Activated T-helper 2 cell treated with anti-CD3 and anti-CD28 coated beads, Interferon-gamma antibody, Interleukin-2, Interleukin-4, amounts not matched to agents 10 μg/mL and 5 μg/mL and 100 μg/mL, durations not matched to agents 14 hours and 24 hours and 36 hours (primary cell): ENCODE measurements around the gene TMEM45B. TPM values are rescaled to one million over a fixed set of nuclear protein-coding genes. Genes with fewer than 3 reads are reported as not detected.
"Not testable (repeated sequence)": the region's sequence is repeated elsewhere in the genome, so short reads cannot be mapped to it uniquely, and the experiment has no call there.

Experiments
- DNase-seq: peaks from one replicate; pipeline ENCODE4 v3.0.0; 2021; ENCODE audit warnings: low spot score
- H3K27ac Mint-ChIP-seq: one replicate; pipeline ENCODE4 v1.8.0; 2021; ENCODE audit warnings: mixed read lengths
- H3K27me3 Mint-ChIP-seq: one replicate; pipeline ENCODE4 v1.8.0; 2021; ENCODE audit warnings: low read depth, mixed read lengths
- H3K36me3 Mint-ChIP-seq: one replicate; pipeline ENCODE4 v1.8.0; 2021; ENCODE audit warnings: low read depth, mixed read lengths
- H3K4me1 Mint-ChIP-seq: one replicate; pipeline ENCODE4 v1.8.0; 2021; ENCODE audit warnings: low read depth, mixed read lengths
- H3K4me3 Mint-ChIP-seq: one replicate; pipeline ENCODE4 v1.8.0; 2021; ENCODE audit warnings: low read depth, mild to moderate bottlenecking, moderate library complexity, mixed read lengths
- H3K9me3 Mint-ChIP-seq: one replicate; pipeline ENCODE4 v1.8.0; 2021; ENCODE audit warnings: mixed read lengths
- intact Hi-C: fragments of 100-400 bp; cut with micrococcal nuclease; formaldehyde crosslinking; loops from one replicate; pipeline ENCODE4 v1.15.1; 2023
- total RNA-seq: library from RNA; stranded (reverse); gene quantifications from 2 replicates; pipeline ENCODE4 v1.2.3, GENCODE V29; 2022

Gene TMEM45B
- 0.27 and 0.39 TPM in 2 replicates for total RNA-seq

DNA sequence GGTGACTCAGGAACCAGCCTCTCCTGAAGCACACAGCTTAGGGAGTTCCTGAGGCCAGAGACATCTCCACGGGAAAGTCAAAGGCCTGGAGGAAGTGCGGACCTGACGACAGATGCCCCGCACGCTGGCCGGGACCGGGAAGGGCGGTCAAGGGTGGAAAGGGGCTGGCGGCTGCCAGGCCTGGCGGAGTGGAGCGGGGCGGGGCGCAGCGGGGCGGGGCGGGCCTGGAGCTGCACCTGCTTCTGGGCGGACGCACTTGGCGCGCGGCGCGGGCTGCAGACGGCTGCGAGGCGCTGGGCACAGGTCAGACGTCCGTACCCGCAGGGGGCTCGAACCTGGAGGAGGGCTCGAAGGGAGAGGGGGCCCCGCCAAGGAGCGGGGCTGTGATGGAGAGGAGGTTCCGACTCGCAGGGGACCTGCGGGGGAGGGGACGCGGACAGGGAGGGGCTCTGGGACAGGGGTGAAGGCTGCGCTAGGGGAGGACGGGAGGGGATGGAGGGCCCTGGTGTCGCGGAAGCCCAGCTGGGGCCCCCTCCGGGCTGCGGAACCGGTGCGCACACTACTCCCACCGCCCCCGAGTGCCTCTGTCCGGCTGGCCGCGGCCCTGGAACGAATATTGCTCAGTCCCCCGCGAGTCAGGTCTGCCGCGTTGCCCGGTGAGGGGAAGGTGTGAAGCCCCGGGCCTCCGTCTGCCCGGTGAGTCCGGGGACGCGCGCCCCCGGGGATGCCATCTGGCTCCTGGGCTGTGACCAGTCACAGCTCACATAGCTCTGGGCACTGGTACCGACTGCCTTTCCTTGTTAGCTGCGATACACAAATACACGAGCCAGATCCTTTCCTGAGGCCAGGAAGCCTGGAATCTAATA lies at the start of gene TMEM45B:
Gene TMEM45B, plus strand, starts transcription at position 253 of the 866 bp plus-strand sequence. CDS start 36,635 bp downstream, outside the sequence.
- Mint-ChIP-seq H3K27ac (no peak within 1 kb of the TSS), H3K4me1 (peaks cover 28% of the 10 kb centered on the region), H3K9me3 (no peaks in the 10 kb centered on the region), H3K36me3 (no peaks in the 10 kb centered on the region), H3K27me3 (peaks cover 39% of the 10 kb centered on the region), H3K4me3 (peak within 1 kb of the TSS; percentile 68)
- no peak for DNase-seq
- intact Hi-C loops, result no loop called here

DNA sequence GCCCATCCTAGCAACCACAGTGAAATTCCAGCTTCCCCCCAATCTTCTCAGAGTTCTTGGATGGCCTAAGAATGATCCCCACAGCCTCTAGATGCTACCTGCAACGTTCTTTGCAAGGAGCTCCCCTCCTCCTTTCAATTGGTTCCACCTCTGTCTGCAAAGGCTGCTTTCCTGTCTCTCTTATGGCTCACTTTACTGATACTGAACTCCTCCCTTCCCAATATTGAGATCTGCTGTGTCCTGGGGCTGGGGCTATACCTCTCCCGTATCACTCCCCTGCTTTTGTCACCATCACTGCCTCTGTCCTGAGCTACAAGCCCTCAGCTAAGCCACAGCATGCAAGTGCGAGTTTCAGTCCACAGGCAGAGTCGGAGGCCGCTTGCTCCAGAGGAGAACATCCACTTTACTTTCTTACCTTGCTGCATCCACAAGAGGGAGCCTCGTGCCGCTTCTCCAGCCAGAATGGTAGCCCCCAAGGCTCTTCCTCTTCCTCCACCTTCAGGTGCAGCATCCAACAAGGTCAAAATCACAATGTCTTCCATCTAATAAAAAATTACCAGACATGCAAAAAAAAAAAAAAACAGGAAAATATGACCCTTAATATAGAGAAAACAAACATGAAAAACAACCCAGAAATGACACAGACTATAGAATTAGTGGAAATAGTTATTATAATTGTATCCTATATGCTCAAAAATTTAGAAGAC lies 48.6 kb upstream of the TMEM45B start:
- Mint-ChIP-seq H3K27ac (no peak overlapping the region), H3K27me3 (peaks cover 10% of the 10 kb centered on the region), H3K4me1 (peaks cover 5% of the 10 kb centered on the region), H3K4me3 (no peak overlapping the region), H3K36me3 (no peaks in the 10 kb centered on the region), H3K9me3 (peaks cover 5% of the 10 kb centered on the region)
- no peak for DNase-seq
- intact Hi-C loops, result no loop called here

DNA sequence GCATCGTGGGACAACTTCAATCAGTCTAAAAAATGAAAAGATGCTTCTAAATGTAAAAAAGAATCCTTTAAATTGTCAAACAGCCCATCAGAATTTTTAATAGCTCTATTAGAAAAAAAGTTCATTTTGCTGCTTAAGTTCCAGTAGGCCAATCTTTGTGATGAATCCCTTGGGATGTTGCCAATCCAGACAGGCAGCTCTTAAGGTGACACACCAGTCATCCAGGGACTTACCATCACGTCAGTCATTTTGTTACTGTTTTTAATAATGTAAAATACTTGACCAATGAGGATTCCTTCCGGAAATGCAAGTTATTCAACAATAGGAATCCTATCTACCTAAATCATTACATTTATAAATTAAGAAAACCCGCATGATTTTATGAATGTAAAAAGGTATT lies 47.8 kb upstream of the TMEM45B start:
- peaks cover 5% of the 10 kb centered on the region for H3K9me3 Mint-ChIP-seq
- no peak overlapping the region for H3K27ac Mint-ChIP-seq
- H3K4me1 Mint-ChIP-seq, result peaks cover 5% of the 10 kb centered on the region
- intact Hi-C loops, result no loop called here
- H3K36me3 Mint-ChIP-seq, result no peaks in the 10 kb centered on the region
- DNase-seq, result no peak
- H3K27me3 Mint-ChIP-seq, result peaks cover 10% of the 10 kb centered on the region
- no peak overlapping the region for H3K4me3 Mint-ChIP-seq

DNA sequence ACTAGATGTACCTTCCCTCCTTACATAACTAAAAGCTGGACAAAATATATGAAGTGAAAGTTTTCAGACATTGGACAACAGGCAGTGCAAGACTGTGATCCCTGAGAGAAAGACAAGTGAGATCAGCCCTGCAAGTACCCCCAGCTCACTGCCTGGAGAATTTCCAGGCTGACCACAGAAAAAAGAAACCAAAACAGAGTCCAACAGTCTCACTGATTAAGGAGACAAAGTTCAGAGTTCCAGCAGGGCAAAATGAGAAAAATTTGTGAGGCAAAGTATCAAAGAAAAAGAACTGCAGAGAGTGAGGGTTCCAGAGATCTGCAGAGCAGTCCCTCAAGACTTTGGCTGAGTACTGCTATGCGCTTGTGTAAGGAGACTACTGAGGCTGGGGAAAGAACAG lies 47.3 kb upstream of the TMEM45B start:
- Mint-ChIP-seq H3K27me3 (peaks cover 10% of the 10 kb centered on the region), H3K4me3 (no peak overlapping the region), H3K9me3 (peaks cover 5% of the 10 kb centered on the region), H3K27ac (no peak overlapping the region), H3K4me1 (peaks cover 5% of the 10 kb centered on the region), H3K36me3 (no peaks in the 10 kb centered on the region)
- DNase-seq, result no peak
- intact Hi-C loops, result no loop called here

DNA sequence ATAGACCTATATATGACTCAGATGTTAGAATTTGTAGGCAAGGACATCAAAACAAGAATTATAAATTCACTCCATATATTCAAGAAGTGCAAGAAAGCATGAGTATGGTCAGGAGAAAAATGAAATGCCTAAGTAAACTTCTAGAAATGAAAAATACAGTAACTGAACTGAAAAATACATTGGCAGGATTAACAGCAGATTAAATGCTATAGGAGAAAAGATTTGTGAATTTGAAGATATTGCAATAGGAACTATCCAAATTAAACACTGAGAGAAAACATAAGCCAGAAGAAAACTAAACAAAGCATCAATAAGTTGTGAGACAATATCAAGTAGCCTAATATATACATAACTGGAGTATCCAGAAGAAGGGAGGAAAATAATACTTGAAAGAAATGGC lies 46.6 kb upstream of the TMEM45B start:
- Mint-ChIP-seq H3K36me3 (no peaks in the 10 kb centered on the region), H3K27ac (no peak overlapping the region), H3K4me1 (peaks cover 4% of the 10 kb centered on the region), H3K4me3 (no peak overlapping the region), H3K9me3 (peaks cover 5% of the 10 kb centered on the region), H3K27me3 (peaks cover 10% of the 10 kb centered on the region)
- DNase-seq, result no peak
- intact Hi-C loops, result no loop called here

DNA sequence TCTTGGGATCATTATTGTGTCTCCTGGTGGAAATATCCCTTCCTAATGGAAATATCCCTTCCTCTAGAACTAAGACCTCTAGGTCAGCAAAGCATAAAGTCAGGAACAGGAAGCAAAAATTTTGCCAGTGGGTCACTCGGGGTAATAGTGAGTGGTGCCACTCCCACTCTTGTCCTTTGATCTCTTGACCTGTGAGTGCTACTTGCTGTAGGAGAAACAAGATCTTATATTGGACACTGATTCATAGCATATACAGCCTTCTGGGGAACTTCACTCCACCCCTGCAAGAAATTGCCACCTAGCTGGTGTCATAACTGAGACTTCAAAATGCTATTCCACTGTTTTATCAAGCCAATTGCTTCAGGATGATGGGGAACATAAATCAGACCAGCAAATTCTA lies 44.7 kb upstream of the TMEM45B start:
- peaks cover 5% of the 10 kb centered on the region for H3K9me3 Mint-ChIP-seq
- H3K4me3 Mint-ChIP-seq, result no peak overlapping the region
- peaks cover 10% of the 10 kb centered on the region for H3K27me3 Mint-ChIP-seq
- intact Hi-C loops, result no loop called here
- H3K27ac Mint-ChIP-seq, result no peak overlapping the region
- H3K4me1 Mint-ChIP-seq, result no peaks in the 10 kb centered on the region
- DNase-seq, result no peak
- no peaks in the 10 kb centered on the region for H3K36me3 Mint-ChIP-seq

DNA sequence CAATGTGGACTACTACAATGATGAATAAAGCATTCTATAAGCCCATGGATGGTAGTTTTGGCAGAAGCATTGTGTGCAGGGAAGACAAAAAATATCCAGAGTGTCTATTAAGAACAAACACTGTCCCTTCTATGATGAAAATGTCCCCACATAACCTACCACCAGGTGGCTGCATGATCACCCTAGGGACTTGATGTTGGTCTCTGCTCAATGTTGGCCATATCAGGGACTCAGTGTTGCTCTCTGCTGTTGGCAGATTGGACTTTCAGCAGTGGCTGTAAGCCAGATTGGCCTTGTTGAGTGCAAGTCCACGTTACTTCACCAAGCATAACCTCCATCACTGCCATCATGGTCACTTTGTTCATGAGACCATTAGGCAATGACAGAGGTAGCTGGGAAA lies 44.2 kb upstream of the TMEM45B start:
- H3K4me1 Mint-ChIP-seq, DNase-seq, H3K27ac Mint-ChIP-seq, H3K36me3 Mint-ChIP-seq, H3K27me3 Mint-ChIP-seq, H3K9me3 Mint-ChIP-seq, H3K4me3 Mint-ChIP-seq, intact Hi-C loops: not testable (repeated sequence)

DNA sequence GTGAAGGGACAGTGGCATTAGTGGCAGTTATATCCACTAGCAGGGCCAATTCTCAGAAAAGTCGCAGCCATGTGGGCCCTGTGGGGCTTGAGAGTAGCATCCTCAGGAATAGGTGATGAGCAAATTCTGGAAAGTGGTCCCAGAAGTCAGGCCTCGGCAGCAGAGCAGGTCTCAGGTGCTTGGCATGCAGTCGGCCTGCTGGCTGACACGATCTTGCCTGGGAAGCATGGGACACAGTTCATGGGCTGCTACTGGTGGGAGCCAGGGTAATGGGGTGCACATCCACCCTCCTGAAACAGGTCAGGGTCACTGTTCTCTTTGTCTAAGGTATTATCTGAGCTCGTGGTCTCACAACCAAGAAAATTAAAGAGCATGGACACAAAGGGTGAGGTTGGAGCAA lies 36.8 kb upstream of the TMEM45B start:
- Mint-ChIP-seq H3K36me3 (no peaks in the 10 kb centered on the region), H3K27ac (no peak overlapping the region), H3K4me1 (no peaks in the 10 kb centered on the region), H3K9me3 (no peaks in the 10 kb centered on the region), H3K4me3 (no peak overlapping the region), H3K27me3 (no peaks in the 10 kb centered on the region)
- DNase-seq, result no peak
- intact Hi-C loops, result no loop called here

DNA sequence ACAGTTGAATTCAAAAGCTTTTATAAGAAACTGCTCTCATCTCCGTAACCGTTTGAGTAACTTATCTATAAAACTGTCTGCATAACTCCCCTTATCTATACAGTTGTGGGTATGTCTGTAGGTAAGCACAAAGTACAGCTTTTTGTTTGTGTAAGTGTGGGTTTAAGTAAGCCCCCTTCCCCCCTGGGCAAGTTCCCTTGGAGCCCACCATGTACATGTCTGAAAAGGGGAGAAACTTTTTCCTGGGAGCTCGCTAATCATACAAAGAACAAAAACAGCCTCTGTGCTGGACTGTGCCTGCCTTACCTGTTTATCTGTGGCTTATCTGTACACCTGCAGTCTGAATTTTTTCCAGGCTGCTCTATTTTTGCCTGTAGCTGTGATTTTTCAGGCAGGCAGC lies 36.3 kb upstream of the TMEM45B start:
- no peak overlapping the region for H3K27ac Mint-ChIP-seq
- no peaks in the 10 kb centered on the region for H3K36me3 Mint-ChIP-seq
- H3K9me3 Mint-ChIP-seq, result no peaks in the 10 kb centered on the region
- intact Hi-C loops, result no loop called here
- no peak for DNase-seq
- no peaks in the 10 kb centered on the region for H3K4me1 Mint-ChIP-seq
- no peaks in the 10 kb centered on the region for H3K27me3 Mint-ChIP-seq
- no peak overlapping the region for H3K4me3 Mint-ChIP-seq

DNA sequence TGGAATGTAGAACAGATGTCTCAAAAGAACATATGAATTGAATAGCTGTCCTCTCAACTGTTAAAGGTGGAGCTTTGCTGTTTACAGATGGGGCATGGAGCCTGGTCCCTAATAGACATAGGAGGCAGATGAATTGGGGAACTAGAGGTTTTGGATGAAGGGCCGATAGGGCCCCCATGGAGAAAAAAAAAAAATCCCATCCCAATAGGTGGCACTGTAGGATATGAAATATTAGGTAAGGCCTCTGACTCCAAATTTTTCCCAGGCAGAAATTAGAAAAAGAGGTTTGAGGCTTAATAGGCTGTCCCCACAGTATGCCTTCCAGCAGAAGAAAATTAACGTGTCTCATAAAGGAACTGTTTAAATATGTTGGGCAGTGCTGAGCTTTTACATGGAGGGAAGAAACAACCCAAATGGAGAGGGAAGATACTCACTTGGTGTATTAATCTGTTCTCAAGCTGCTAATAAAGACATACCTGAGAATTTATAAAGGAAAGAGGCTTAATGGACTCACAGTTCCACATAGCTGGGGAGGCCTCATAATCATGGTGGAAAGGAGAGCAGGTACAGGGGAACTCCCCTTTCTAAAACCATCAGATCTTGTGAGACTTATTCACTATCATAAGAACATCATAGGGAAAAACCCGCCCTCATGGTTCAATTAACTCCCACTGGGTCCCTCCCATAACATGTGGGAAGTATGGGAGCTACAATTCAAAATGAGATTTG lies 30.1 kb upstream of the TMEM45B start:
- DNase-seq, result no peak
- Mint-ChIP-seq H3K4me3 (no peak overlapping the region), H3K9me3 (no peaks in the 10 kb centered on the region), H3K27ac (no peak overlapping the region), H3K4me1 (peaks cover 7% of the 10 kb centered on the region), H3K27me3 (peaks cover 6% of the 10 kb centered on the region), H3K36me3 (no peaks in the 10 kb centered on the region)
- intact Hi-C loops, result no loop called here

DNA sequence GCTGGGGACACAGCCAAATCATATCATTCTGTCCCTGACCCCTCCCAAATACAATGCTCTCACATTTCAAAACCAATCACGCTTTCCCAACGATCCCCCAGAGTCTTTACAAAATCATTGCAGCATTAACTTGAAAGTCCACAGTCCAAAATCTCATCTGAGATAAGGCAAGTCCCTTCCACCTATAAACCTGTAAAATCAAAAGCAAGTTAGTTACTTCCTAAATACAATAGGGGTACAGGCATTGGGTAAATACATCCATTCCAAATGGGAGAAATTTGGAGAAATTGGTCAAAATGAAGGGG lies 29.6 kb upstream of the TMEM45B start:
- H3K27ac Mint-ChIP-seq, intact Hi-C loops: not testable (repeated sequence)

DNA sequence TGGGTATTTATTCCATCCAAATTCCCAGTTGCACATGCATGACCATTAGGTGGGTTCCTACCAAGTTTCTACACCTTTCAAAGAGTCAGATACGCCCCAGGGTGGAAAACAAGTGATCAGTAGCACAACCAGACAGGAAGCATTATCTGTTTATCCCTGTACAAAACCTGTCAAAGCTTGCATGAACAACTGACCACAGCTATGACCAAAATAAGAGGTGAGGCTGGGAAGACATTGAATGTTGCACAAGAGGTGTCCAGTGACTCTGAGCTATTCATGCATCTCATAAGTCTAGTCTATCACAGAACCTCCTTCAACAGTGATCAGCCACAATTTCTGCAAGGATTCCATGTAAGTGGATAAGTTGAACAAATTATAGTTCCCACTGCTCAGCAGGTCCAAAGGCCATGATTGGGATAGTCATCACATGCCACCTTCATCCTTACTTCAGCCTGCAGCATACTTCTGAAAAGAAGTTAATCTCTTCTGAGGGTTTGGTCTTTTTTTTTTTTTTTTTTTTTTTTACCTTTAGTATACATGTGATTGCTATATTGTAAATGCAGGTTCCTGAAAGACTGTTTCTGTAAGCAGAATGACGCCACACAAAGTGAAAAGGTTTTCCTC lies 28.0 kb upstream of the TMEM45B start:
- Mint-ChIP-seq H3K27ac (no peak overlapping the region), H3K36me3 (no peaks in the 10 kb centered on the region), H3K4me3 (no peak overlapping the region), H3K27me3 (peaks cover 9% of the 10 kb centered on the region), H3K9me3 (no peaks in the 10 kb centered on the region), H3K4me1 (peaks cover 13% of the 10 kb centered on the region)
- DNase-seq, result no peak
- intact Hi-C loops, result no loop called here

More for the DNA sequence above, 29.6 kb upstream of the TMEM45B start:
- not testable (repeated sequence) for H3K36me3 Mint-ChIP-seq, H3K4me3 Mint-ChIP-seq, H3K4me1 Mint-ChIP-seq, H3K27me3 Mint-ChIP-seq, DNase-seq, H3K9me3 Mint-ChIP-seq
